Measurements from ENCODE around the gene ILKAP.
"Not testable (repeated sequence)": the region's sequence is repeated elsewhere in the genome, so short reads cannot be mapped to it uniquely, and the experiment has no call there.

ILKAP gene

DNA sequence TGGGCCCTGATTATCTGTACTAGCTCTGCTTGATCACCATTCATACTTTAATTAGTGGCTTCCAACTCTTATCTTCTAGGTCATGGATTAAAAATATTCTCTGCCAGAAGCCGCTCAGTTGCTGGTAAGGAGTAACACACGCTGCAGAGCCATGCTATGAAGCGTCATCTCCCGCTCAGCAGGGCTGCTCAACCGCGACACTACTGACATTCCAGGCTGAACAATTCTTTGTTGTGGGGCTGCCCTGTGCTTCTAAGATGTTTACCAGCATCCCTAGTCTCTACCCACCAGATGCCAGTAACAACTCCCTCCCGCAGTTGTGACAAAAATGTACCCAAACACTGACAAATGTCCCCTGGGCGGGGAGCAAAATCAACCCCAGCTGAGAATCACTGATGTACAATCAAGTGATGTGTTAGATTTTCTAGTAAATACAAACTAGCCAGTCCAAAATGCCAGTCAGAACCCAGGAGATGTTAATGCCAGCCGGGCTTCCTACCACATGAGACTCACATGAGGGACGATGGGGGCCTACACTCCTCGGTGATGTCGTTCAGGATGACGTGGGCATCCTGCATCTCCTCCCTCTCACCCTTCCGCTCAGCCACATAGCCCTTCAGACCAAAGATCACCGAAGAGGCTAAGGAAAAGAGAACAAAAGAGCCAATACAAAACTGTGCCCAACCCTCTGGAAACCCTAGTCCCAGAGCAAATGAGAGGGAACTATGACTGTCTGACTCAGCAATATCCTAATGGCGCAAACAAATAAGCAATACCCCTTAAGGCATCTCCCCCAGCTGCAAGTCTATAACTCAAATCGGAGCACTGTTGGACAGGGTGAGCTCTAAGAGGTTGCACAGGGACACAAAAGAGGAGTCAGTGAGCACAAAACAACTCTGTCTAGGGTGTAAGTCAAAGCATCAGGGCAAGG, 15.6 kb downstream of the ILKAP start:
- no peak for DNase-seq (ENCODE audit: low spot score)

DNA sequence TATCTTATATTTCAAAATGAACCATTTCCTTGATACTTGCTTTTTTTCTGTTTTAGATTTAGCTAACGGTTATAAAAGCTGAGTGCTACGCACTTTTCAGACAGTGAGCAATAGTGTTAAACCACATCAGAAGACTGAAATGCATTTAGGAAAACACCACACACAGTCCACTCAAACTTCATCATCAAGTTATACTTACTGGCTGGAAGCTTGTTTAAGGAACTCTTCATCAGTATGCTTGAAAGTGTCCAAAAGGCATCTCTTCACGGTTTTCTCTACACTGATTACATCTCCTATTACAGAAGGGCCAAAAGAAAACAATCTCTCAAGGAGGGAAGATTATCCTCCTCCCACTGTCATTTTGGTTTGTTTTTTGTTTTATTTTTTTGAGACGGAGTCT, 19.7 kb downstream of the ILKAP start:
- no peak for DNase-seq (ENCODE audit: low spot score)

DNA sequence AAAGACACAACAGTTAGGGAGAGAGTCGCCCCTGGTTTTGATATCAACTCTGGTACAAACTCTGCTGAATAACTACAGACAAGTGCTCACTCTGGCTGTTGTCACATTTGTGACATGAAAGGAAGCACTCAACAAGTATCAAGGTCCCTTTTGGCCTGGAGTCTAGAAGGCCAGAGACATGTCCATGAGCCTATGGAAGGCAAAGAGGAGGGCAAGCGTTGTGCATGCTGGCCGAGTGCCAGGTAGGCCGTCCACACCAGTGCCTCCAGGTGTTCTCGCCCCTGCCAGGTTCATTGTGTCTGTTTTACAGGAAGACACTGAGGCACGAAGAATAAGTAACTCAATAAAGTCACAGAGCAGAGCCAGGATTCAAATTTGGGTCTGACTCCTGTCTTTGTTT, 21.1 kb downstream of the ILKAP start:
- DNase-seq (ENCODE audit: low spot score) = no peak

DNA sequence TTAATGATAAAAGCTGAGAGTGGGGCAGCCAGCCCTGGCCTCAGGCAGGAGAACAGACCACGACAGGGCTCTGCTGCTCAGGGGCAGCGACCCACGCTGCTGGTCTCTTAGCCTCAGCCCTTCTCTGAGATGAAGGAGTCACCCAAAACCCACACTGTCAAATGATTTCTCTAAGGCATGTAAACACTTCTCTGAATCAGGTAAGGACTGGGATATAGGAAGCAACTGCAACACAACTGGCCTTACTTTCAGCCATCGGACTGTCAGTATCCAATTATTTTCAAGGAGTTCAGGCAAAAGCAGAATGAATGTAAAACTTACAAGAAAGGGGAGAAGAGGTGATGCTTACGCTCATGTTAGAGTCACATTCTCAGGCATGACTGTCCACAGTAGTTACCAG, 22.9 kb downstream of the ILKAP start:
- no peak for DNase-seq (ENCODE audit: low spot score)

DNA sequence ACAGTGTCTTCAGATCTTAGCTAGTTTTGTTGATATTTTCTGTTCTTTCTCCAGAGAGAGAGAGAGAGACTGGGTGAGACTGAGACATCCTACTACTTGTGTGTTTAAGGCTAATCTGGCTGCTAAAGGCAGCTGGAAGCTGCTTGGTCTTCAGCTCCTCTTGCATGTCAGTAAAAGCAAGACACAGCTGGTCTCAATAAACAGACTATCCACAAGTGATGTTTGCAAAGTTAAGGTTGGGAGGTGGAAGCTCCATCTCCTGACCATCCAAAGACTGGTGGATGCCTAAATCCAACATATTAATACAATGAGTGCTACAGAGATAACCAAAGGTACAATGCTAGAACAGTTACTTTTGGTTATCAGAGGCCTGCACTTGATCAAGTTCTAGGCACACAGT, 26.9 kb downstream of the ILKAP start:
- DNase-seq (ENCODE audit: low spot score) = no peak

DNA sequence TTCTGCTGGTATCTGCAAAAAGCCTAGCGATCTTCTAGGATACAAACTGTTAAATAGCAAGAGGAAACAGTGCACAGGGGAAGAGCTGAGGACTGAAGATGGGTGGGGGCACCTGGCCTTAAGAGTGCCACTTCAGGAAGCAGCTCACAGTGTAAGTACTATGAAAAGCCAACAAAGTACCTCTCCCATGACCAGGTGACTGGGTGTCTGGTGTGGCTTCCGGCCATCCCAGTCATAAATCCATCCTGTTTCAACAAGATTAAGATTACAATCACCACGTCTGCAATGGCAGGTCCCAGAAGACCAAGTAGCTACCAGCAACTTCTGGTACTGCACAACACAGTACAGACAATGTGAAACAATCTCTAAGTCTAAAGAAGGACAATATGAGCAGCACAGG, 28.8 kb downstream of the ILKAP start:
- no peak for DNase-seq (ENCODE audit: low spot score)

DNA sequence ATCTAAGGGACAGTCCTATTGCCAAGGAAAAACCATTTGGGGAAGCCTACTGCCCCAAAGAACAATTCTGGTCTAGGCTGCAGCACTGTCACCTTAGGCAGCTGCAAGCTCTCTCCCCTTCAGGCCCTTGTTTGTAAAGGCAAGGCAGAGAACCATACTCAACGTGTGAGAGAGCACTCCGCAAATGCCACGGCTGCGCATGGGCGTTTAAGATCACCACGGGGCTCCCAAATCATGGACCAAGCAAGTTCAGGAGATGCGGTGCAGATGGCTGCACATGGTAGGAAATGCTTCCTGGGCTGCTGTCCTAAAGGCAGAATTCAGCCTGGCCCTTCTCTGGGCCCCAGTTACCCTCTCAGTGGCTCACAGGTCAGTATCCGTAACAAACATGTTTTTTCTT, 29.2 kb downstream of the ILKAP start:
- no peak for DNase-seq (ENCODE audit: low spot score)

DNA sequence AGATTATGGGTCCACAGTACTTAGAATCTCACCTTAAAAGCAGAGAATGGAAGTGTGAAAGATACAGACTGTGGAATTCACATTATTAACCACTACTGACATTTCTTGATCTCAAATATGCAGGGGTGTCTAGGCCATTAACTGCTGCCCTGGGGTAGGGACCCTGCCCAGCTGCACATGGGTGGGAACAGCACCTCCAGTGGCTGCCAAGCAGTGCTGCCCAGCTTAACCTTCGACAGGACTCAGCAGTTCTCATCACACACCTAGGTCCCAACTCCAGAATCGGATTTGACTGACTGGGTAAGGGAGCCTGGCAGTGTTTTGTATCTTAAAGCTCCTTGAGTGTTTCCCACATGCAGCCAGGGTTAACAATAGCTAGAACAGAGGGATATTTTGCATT, 29.8 kb downstream of the ILKAP start:
- no peak for DNase-seq (ENCODE audit: low spot score)

DNA sequence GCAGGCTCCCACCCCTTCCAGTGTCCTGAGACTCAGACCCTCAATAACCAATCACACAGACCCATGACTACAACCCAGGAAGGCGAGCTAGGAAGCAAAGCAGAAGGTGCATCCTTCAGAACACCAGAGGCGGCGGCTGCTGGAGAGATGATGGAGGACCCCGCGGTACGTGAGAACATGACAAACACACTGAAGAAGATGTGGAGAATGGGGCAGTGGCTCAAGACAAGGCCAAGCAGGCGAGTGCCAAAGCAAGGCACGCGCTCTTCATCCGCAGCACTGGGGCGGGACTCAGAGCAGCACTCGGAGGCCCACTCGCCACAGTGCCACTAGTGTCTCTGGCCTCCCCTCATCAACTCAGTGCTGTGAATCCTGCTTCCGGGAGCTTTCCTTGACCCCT, 31.1 kb downstream of the ILKAP start:
- DNase-seq (ENCODE audit: low spot score) = no peak

DNA sequence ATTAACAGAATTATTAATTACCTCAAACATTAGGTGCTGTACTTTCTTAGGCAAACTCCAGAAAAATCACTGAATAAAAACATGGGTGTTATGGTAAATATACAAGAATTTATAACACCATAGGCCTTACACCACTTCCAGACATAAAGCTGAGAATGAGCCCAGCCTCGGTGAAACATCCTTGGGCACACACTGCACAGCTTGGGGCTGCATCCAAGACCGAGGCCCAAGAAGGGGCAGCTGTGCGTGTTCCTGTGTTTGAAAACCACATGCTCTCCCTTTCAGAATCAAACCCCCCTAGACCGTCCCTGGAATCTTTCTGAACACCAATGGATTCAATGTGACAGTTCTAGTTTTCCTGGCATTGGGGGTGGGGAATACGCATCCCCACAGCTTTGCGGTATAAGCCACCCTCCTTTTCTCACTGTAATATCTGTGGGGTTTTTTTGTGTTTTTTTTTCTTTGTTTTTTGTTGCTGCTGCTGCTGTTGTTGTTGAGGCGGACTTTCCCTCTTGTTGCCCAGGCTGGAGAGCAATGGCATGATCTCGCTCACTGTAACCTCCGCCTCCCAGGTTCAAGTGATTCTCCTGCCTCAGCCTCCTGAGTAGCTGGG, 31.8 kb downstream of the ILKAP start:
- DNase-seq (ENCODE audit: low spot score) = no peak

DNA sequence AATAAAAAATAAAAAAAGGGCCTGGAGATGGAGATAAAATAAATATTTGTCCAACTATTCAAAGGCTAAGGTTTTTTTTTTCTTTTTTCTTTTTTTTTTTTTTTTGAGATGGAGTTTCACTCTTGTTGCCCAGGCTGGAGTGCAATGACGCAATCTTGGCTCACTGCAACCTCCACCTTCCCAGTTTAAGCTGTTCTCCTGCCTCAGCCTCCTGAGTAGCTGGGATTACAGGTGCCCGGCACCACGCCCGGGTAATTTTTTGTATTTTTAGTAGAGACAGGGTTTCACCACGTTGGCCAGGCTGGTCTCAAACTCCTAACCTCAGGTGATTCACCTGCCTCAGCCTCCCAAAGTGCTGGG, 32.4 kb downstream of the ILKAP start:
- DNase-seq (ENCODE audit: low spot score) = not testable (repeated sequence)

DNA sequence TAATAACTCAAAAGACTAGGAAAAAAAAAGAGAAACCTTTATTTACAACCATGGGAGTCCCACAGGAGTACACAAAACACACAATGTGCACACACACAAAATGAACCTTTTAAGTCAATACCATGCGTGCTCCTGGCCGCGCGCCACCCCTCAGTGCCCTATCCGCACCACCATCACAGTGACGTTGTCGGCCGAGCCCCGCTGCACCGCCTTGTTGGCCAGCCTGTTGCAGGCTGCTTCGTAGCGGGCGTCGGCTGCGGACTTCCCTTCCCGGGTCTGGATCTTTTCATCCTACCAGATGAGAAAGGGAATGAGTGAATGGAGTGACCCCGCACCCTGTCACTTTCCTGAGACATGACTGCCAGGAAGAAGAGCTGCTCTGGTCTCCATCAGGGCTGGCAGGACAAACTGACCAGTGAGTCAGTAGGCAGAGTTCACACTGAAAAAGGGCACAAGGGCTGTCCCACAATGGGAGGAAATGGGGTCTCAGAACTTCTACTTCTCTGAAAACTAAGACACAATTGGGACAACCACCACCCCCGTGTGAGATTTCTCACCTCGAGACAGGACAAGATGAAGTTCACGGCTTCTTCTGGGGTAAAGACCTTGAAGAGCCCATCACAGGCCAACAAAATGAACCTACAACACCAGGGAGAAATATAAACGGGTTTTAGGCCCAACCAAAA, 33.0 kb downstream of the ILKAP start:
- no peak for DNase-seq (ENCODE audit: low spot score)

DNA sequence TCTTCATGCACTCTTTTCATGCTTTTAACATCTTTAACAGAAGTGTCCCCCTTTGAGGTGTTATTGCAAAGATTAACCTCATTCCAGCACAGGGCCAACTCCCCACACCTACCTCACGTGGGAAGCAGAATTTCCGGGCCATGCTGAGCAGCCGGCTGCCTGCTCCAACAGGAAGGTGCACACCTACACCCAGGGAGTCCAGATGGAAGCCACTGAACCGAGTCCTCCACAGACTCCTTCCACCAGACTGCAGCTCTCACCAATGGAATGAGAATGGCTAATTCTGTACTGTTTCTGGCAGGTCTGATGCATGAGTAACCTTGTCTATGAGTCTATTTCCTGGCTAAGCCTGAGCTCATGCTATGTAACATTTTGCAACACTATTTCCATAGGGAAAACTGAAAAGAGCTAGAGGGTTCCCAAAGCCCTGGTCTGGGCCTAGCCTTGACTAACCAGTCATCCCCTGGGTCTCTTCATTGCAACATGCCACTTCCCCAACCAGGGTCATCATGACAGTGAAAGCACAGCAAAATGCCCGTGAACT, 33.7 kb downstream of the ILKAP start:
- DNase-seq (ENCODE audit: low spot score) = no peak

DNA sequence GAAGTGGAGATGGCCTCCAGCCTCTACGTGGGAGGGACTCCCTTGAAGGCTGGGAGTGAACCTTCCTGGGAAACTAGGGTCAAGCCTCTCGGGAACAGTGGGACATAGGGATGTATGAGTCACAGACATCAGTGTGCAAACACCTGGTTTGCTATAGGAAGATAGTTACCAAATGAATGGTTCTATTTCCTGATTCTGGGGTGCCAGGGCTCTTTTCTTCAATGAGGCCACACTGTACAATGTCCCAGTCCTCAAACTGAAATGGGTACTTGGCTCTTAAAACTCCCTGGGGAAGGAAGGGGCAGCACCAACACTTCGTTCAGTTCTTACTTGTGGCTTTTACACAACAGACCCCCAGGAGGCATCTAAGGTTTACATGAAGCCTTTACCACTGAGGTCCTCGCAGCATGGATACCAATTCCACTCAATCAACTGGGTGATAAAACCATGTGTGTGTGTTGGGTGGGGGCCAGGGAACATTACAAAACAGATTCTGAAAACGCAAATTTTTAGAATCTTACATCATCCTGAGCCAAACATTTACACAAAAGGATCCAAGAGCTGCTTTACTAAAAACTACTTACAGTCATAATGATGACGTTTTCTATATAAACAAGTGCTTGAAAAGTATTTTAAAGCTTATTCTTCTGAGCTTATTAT, 34.3 kb downstream of the ILKAP start:
- no peak for DNase-seq (ENCODE audit: low spot score)

DNA sequence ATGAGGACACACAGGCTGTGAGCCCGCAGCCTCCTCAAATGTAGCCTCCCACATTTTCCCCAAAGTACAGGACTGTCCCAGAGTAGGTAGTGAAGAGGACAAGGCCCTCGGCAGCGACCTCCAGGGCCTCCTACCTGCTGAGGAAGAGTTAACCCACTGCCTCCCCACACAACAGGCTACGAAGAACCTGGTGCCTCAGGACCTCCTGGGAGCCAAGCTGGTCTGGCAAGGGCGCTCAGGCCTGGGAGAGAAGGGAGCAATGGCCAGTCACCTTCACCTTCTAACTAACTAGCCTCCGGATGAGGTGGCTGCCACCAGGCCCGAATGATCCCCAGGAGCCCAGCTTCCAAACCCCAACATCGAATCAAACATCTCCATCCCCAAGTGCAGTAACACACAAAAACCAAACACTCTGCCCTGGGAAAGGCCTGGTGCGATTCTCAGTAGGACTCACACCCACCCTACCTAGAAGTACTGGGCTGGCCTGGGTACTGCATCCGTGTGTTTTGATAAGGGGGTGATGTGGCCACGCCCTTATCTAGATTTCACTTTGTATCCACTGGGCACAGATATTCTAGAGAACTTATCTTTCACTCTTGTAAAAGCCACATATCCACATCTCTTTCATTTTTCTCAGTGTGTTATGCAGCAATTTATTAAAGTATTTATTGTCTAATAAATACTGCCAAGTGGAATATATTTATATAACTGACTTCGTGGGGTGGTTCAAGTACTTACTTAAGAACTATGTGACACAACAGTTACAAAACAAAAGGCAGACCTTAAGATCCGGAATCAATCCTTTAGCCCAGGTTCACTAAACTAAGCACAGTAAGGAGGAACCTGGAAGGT, 35.1 kb downstream of the ILKAP start:
- no peak for DNase-seq (ENCODE audit: low spot score)

DNA sequence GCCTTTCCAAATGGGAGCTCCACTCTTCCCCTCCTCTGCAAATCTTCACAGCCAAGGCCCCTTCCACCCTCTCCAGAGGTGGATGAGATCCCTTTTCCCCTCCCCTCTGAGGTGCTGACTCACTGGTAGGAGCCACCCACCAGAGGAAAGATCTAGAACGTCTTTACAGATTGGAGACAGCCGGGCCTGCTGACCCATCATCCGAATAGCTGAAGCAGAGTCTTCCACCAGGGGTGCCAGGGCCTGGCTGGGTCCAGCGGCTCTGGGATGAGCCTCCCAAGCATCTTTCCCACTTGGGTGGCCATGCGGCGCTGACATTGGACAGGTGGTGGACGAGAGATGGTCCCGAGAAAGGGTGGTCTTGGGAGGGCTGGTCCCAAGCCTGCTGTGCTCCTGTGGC, 35.7 kb downstream of the ILKAP start:
- no peak for DNase-seq (ENCODE audit: low spot score)

DNA sequence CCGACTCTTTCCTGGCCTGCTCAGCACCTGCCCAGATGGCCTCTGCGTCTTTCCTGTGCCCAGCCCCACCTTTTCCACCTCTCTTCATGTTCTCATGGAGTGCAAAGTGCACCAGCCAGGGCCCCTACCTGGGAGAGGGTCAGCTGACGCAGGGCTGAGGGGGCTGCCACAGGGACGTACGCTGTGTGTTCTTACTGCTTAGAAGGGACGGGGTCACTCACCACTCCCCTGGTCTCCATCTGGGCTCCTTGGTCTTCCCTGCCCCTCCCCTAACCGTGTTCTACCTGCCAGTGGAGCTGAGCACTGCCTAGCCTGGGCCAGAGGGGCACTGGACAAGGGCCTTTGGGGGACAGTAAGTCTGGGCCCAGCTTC, 36.2 kb downstream of the ILKAP start:
- no peak for DNase-seq (ENCODE audit: low spot score)

DNA sequence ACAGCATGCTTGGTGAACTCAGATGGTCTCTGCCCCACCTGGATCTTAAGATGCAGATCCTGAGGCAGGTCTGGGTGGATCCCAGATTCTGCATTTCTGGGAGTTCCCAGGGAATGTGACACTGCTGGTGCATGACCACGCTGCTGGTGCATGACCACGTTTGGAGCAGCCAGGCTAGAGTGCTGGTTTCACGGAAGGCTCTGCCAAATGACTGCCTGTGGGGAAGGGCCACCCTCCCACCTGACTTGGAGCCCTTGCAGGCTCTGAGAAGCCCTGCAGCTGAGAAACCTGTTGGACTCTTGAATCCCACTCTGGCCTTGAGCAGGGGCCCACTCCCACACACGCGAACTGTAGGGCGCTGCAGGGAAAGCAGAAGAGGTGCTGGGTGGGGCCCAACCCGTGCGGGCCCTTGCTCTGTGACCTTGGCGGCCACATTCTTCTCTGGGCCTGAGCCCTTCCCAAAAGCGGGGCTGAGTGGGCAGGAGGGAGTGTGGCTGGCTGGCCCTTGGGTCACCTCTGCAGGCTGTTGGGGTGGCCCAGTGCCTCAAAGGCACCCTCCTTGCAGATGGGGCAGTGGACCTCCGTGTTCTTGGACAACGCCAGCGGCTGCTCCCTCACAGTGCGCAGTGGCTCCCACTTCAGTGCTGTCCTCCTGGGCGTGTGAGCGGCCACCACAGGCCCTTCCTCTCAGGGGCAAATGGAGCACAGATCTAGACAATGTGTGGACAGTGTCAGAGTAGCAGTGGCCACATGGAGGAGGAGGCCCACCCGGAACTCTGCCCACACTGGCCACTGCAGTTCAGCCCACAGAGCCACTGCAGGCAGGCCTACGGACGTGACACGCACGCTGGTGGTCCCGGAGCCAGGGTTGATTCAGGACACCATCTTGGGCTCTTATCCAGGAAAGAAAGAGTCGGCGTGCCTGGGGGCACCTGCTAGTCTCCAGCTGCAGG, 36.8 kb downstream of the ILKAP start:
- no peak for DNase-seq (ENCODE audit: low spot score)

DNA sequence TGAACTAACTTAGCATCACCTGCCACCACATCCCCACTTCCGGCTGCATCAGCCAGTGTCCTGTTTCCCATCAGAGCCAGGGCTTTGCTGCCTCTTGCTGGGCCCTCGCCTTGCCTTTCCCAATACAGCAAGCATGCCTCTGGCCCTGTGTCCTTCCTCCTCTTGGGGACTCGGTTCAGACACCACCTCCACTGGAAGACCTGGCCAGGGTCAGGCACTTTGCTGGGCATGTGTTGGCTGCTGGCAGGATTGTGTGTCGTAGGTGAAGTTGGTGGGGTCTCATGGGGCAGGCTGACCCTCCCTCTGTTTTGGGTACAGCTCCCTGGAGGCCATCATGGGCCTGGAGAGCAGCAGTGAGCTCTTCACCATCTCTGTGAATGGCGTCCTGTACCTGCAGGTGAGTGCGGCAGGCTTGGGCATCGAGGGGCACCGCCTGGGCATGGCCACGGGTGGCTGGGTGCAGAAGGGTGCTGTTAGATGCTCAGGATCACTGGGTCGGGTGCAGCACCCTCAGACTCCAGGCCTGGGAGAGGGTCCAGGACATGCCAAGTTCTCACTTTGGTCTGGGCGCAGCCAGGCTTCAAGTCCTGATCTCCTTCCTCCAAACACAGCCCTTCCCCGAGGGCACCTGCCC, 38.1 kb downstream of the ILKAP start:
- no peak for DNase-seq (ENCODE audit: low spot score)

DNA sequence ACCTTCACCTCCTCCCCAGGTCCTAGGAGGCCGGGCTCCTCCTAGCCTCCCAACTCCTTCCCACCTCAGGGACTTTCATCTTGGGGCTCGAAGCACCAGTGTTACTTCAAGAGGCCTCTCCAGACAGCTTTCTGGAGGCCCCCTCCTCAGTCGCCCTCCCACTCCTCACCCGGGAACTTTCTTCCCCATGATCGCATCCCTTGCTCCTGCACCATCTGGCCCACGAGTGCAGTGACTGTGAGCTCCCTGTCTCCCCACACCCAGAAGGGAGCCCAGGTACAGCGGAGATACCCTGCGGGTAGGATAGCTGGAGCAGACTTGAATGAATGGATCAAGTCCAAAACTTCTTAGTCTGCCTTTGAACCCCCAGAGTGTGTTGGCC, 38.6 kb downstream of the ILKAP start:
- no peak for DNase-seq (ENCODE audit: low spot score)

Data from activated CD4-positive, alpha-beta T cell treated with anti-CD3 and anti-CD28 coated beads, Interleukin-2, Interleukin-4, amounts not matched to agents 100 ng/mL and 50 ng/mL, durations not matched to agents 16 hours and 8 hours (primary cell).